GM18870 (cell line): Measurements from ENCODE around the gene GPR108.
A peak's percentile ranks its signal among the peaks of the same experiment; 100 is the strongest.
"Not testable (repeated sequence)": the region's sequence is repeated elsewhere in the genome, so short reads cannot be mapped to it uniquely, and the experiment has no call there.

ENCODE experiments used
- ATAC-seq: cut with Tn5 transposase; IDR thresholded peaks from one replicate; pipeline ENCODE4 v1.9.1; 2021; ENCODE audit warnings: moderate library complexity; ENCODE audit not compliant: unreplicated experiment

The GPR108 gene

DNA sequence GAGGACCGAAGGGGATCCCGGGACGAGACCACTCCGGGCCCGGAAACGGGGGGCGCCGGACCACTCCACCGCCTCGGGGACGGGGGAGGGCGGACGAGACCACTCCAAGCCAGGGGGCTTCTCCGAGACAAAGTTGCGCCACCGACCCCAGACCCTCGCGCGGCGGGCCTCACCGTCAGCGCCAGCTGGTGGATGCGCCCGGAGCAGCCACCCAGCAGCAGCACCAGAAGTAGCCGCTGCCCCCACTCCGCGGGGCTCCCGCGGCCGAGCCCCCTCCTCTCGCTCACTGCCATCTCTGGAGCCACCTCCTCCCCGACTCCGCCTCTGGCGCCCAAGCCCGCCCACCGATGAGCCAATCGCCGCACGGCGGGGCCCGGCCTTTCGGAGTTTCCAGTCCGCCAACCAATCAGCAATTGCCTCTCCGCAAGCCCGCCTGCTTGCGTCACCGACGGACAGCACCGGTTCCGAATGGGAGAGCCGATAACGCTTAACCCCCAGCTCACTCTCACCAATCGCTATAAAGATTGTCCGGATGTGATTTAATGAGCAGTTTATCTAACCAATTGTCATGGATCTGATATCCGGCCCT, at the start of gene GPR108:
GPR108 (minus strand) TSS at position 297 of the 589 bp plus-strand sequence; CDS start at position 293, 4 bp downstream.
- ATAC-seq, result peak; percentile 81

DNA sequence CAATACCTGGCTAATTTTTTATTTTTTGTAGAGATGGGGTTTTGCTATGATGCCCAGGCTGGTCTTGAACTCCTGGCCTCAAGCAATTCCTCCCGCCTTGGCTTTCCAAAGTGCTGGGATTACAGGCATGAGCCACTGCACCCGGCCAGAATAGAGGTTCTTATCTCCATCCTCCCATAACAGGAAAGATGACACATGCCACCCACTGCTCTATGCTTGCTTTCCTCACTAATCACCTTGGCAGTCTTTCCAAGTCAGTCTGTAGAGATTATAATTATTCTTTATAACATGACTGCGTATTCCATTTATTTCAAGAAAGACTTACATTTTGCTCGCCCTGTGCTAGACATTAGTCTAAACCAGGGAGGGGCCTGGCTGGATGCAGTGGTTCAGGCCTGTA, 41.8 kb upstream of the GPR108 start:
- no peak for ATAC-seq

- ATAC-seq, result no peak
These were observed 41.0 kb upstream of the GPR108 start for GRCh38 chr19:6778386-6778785.

GRCh38 chr19:6777434-6777833, 40.1 kb upstream of the GPR108 start:
- ATAC-seq, result no peak

- ATAC-seq, result no peak
These were observed 39.6 kb upstream of the GPR108 start for GRCh38 chr19:6776999-6777398.

DNA sequence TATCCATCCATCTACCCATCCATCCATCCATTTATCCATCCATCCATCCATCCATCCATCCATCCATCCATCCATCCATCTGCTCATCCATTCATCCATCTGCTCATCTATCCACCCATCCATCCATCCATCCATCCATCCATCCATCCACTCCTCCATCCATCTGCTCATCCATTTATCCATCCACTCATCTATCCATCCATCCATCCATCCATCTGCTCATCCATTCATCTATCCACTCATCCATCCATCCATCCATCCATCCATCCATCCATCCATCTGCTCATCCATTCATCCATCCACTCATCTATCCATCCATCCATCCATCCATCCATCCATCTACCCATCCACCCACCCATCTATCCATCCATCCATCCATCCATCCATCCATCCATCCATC, 38.7 kb upstream of the GPR108 start:
- not testable (repeated sequence) for ATAC-seq

DNA sequence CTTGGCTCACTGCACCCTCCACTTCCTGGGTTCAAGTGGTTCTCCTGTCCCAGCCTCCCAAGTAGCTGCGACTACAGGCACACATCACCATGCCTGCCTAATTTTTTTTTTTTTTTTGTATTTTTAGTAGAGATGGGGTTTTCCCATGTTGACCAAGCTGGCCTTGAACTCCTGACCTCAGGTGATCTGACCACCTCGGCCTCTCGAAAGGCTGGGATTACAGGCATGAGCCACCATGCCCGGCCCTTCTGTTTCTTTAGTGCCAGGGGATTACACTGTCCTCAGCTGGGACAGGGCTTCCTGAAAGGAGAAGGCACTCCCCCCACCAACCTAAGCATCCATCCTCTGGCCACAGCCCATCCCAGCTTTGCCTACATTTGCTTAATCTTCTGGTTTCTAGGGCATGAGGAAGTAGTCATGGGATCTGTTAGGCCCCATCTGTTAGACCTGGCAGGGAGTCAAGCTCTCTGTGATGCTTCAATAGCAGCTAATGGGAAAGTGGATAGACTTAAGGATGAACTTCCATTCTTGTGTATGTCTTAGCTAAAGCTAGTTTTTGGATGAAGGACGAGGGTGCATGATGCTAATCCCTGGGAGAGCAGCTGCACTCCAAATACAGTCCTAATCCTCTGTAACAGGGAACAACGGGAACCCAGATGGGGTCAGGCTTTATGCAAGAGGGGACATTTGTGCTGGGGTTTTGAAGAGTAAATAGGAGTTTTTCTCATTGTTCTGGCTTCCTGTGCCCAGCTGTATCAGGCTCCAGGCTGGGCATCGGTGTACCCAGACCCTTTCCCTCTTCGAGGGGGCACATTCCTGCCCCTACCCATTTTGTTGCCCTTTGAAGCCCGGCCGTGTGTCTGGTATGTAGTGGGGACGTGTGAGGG, 37.7 kb upstream of the GPR108 start:
- ATAC-seq, result no peak

- ATAC-seq, result no peak
These were observed 36.0 kb upstream of the GPR108 start for GRCh38 chr19:6773323-6773931.

- ATAC-seq, result no peak
These were observed 35.5 kb upstream of the GPR108 start for GRCh38 chr19:6772866-6773322.

DNA sequence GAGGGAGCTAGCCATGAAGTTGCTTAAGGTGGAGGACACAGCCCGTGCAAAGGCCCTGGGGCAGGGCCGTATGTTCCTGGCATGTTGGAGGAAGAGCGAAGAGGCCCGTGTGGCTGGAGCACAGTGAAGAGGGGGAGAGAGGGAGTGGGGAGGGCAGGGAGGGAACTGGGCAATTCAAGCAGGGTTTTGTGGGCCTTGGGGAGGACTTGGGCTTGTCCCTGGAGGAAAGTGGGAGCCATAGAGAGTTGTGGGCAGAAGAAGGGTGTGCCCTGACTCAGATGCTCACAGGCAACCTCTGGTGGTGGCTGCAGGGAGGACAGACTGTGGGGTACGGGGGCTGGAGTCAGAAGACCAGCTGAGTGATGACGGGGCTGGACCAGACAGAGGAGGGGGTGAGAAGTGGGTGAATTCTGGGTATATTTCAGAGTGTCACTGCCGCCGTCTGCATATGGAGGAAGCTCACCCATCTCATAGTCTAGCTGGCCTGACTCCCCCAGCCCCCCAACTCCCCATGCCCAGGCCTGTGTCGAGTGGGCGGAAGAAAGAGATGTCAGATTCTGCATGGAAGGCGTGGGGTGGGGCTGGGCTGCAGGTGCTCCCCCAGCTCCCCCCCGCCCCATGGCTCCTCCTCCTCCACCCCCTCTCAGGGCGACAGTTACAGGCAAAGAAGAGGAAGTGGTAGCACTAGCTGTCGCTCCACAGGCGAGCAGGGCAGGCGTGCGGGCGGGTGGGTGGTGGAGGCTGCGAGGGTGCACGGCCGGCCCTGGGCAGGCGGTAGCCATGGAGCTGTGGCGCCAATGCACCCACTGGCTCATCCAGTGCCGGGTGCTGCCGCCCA, 34.9 kb upstream of the GPR108 start, which contains the start of gene VAV1:
VAV1 (plus strand) TSS at position 681 of the 838 bp plus-strand sequence; CDS start at position 781, 100 bp downstream.
- no peak for ATAC-seq

DNA sequence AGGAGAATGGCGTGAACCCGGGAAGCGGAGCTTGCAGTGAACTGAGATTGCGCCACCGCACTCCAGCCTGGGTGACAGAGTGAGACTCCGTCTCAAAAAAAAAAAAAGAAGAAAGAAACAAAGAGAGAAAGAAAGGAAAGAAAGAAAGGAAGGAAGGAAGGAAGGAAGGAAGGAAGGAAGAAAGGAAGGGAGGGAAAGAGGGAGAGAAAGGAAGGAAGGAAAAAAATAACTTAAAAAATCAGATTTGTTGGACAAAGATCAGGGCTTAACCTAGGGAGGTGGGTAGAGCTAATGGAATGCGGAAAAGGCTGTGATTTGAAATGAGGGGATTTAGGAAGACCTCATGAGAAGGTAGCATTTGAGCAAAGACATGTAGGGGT, 34.3 kb upstream of the GPR108 start:
- not testable (repeated sequence) for ATAC-seq

DNA sequence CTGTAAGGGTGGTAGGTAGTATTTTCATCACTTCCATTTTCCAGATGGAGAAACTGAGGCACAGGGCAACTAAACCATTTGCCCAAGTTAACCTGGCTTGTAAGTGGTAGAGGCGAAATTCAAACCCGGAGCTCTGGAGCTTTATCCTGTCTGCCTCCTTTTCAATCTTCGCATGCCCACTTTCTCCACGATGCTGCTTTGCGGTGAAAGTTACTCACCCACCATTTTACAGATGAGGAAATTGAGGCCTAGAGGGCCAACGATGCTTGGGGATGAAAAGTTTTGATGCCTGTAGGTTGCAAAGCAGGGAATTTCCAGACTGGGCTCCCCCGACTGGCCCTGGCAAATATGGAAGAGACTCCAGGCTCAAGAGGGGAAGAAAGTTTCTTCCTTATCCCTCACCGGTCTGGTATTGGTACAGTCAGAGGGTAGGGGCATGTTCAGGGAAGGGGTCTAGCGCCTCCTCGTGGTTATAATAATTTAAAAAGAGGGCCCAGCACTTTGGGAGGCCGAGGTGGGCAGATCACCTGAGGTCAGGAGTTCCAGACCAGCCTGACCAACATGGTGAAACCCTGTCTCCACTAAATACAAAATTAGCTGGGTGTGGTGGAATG, 31.7 kb upstream of the GPR108 start:
- no peak for ATAC-seq

DNA sequence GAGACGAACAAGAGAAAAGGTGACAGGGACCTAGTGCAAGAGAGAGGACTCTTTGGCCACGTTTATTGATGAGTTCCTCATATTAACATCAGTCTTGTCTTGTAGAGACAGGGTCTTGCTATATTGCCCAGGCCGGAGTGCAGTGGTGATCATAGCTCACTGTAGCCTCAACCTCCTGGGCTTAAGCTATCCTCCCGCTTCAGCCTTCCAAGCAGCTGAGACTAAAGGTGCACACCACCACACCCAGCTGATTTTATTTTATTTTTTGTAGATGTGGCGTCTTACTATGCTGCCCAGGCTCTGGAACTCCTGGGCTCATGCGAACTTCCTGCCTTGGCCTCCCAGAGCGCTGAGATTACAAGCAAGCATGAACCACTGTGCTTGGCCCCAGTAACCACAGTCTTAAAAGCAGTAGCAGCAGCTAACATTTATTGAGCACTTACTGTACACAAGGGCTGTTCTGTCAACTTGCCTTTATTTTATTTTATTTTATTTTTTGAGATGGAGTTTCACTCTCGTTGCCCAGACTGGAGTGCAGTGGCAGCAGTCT, 30.9 kb upstream of the GPR108 start:
- no peak for ATAC-seq

DNA sequence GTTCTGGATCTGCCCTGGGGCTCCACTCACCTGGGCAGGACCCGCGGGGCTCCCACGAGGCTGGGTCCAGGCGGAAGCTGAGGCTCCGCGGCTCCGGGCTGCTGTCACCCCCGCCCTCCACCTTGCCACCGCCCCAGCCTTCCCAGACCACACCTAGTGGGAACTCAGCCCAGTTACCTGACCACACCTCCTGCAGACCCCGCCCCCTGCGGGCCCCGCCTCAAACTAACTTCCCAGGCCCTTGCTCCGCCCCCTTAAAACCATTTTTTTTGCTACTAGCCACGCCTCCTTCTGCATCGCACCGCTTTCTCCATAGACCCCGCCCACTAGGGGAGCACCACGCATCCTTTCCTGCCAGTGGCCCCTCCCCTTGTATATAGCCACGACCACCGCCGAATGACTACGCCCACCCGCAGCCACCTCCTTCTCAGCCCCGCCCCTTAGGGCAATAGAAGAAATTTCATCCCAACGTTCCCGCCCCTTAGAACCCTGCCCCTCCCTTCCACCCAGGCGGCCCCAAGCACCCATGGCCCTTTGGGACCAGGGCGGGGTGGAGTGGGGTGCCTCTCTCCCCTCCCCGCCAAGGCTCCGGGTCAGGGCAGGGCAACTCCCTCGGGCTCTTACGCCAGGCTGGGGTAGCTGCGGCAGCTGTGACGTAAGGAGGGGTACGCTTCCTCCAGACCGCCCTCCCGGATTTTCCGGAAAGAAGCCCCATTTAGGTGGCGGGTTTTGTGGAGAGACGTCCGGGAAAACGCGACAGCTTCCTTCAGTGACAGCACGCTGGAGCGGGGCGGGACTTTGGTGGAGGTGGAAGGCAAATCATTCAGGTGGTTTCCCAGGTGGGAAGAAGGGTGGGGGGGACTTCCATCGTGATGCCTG, 30.2 kb upstream of the GPR108 start, which contains the start of gene SH2D3A:
SH2D3A (minus strand) TSS at position 79 of the 879 bp plus-strand sequence. CDS start 3,687 bp downstream, outside the sequence.
- peak; percentile 71 for ATAC-seq

DNA sequence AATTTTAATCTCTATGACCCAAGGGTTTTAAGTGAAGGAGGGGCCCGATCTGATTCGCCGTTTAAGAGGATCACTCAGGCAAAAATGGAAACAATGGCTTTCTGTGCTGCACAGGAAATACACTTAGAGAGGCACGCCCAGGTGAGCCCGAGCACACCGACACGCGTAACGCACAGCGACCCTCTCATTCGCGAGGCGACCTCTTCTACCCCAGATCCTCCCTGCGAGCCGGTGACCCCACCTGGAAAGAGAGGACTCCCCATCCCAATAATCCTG, 29.6 kb upstream of the GPR108 start:
- peak; percentile 4 for ATAC-seq

- ATAC-seq, result no peak
These were observed 29.1 kb upstream of the GPR108 start for GRCh38 chr19:6766357-6767080.

GRCh38 chr19:6765738-6766356, 28.5 kb upstream of the GPR108 start:
- ATAC-seq, result no peak

GRCh38 chr19:6762253-6762797, 24.9 kb upstream of the GPR108 start:
- not testable (repeated sequence) for ATAC-seq
